GM12872 (cell line): ENCODE measurements around the gene TAMALIN.

Experiments used
- TF ChIP-seq, protein P1 (sequence below): IDR thresholded peaks from 3 replicates; pipeline ENCODE4 v1.5.1; 2011; ENCODE audit warnings: low read depth, mild to moderate bottlenecking, low read length, moderate library complexity; ENCODE audit not compliant: insufficient read depth

Gene TAMALIN

DNA sequence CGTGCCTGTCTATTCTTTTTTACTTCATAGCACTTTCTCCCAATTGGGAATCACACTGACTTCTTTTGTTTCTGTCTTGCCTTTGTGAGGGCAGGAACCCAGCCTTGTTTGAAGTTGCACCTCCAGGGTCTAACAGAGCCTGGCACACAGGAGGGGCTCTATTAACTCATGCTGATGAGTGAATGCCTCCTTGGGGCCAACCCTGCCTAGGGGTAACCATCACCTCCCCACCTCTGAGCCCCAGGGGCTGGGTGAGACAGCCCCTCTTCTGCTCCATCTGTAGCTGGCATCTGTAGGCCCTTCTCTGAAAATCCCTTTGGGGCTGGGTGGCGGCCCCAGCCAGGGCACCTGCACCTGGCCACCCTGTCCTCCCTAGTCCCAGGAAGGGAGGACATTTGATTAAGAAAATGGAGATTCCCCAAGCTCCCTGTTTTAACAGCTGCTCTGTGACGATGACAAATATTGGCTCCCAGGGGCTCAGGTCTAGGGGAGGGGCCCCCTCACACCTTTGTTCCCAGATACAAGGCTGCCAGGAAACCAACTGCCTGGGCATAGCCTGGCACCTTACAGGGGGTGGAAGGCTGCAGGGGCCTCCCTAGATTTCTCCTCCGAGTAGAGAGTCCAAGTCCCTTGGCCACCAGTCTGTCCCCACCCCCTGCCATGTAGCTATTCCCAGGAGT is 11.8 kb downstream of the TAMALIN start:
- TF ChIP-seq, protein P1, sequence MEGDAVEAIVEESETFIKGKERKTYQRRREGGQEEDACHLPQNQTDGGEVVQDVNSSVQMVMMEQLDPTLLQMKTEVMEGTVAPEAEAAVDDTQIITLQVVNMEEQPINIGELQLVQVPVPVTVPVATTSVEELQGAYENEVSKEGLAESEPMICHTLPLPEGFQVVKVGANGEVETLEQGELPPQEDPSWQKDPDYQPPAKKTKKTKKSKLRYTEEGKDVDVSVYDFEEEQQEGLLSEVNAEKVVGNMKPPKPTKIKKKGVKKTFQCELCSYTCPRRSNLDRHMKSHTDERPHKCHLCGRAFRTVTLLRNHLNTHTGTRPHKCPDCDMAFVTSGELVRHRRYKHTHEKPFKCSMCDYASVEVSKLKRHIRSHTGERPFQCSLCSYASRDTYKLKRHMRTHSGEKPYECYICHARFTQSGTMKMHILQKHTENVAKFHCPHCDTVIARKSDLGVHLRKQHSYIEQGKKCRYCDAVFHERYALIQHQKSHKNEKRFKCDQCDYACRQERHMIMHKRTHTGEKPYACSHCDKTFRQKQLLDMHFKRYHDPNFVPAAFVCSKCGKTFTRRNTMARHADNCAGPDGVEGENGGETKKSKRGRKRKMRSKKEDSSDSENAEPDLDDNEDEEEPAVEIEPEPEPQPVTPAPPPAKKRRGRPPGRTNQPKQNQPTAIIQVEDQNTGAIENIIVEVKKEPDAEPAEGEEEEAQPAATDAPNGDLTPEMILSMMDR, result no peak

DNA sequence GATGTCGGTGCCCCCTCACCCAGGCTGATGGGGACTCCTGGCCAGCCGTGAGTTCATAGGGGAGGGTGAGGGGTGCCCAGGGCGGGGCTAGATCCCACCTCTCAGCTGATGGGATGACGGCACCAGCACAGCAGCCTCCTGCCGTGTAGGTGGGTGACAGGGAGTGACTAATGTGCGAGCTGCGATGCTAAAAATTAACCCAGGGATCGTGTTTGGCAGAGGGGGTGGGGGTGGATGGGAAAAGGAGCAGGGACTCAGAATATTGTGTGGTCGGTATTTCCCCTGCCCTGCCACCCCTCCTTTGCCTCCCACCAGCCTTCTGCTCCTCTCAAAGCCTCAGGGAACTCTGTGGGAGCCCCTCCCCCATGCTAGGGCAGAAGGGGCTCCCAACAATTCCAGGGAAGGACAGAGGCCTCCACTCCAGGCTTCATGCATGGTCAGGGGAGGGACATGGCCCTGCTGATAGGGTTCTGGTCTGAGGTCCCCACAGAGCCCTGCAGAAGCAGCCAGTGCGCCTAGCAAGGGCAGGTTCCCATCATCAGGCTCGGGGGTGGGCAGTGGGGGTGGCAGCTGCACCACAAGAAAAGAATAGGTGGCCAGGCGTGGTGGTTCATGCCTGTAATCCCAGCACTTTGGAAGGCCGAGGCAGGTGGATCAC is 12.5 kb downstream of the TAMALIN start:
- TF ChIP-seq, protein P1, result no peak

DNA sequence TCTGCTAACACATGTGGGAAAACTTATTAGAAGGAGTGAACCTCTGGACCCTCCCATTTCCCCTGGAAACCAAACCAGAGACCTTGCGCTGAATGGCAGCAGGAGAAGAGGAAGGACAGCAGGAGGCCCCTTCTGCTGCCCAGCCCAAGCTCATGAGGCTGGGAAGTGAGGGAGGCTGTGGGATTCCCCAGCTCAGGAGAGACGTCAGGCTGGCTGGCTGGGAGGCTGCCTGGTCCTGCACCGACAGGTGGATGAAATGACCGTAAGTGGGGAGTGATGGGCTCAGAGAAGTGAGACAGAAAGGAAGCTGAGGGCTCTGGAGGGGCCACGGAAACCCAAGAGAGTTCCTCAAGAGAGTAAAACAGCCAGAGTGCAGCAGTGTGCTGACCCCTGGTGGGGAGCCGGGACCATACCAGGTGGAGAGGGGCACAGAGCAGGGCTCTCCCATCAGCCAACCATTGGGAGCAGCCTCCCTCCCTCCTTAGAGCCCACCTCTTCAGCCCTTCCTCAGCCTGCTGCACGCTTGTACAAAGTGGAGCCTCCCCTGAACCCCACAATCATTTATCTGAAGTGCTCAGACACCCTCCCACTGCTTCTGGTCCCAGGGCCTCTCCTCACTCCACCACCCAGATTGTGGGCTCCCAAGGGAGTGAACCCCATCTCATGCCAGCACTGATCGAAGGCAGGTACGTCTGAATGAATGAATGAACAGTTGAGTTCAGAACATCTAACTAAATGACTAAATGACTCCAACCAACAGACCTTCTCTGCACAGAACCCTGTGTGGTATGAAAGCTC is 14.0 kb downstream of the TAMALIN start:
- TF ChIP-seq, protein P1, result peak; percentile 91

DNA sequence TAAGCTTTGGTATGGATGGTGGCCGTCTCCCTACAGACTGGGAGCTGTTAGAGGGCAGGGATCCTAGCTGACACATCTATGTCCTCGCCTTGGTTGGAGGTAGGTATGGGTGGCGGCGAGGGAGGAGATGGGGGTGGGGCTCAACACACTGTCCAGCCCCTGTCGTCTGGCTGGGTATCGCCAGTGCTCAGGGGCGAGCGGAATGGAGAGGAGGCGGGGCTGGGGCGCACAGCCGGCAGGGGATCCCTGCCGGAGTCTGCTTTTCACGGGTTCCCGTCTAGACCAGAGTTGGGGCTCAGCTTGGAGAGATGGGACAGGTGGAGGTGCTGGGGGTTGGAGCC is 16.1 kb downstream of the TAMALIN start:
- TF ChIP-seq, protein P1, result no peak

DNA sequence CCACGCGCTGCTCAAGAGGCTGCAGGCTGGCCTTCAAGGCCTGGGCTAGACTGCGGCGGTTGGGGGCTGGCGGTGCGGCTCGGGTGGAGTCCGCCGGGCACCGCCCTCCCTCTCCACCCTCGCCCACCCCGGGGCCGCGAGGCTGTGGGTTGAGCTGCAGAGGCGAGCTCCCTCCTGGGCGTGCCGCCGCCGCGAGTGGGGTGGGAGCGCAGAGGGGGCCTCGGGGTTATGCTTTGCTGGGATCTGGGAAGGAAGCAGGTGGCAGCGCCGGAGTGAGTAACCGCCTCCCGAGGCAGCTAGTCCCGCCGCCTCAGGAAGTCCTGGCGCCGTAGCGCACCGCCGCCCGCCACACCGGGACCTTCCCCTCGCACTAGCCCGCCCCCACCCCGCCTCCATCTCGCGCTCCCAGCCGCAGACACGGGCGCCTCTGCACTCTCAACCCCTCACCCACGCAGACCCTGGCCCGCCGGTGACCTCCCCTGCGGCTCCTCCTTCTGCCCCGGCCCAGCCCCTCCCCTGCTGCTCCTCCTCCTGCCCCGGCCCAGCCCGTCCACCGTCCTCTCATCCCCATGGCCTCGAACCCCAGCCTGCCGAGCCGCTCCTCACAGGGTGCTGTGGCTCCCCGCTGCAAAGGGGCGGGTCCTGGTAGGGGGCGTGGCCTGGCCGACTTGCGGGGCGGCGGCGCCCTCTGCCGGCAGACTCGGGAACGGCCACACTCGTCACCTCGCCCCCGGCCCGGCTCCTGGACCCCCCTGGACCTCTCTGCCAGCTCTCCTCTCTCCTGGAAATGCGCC is 16.6 kb downstream of the TAMALIN start:
- TF ChIP-seq, protein P1, result peak; percentile 88

DNA sequence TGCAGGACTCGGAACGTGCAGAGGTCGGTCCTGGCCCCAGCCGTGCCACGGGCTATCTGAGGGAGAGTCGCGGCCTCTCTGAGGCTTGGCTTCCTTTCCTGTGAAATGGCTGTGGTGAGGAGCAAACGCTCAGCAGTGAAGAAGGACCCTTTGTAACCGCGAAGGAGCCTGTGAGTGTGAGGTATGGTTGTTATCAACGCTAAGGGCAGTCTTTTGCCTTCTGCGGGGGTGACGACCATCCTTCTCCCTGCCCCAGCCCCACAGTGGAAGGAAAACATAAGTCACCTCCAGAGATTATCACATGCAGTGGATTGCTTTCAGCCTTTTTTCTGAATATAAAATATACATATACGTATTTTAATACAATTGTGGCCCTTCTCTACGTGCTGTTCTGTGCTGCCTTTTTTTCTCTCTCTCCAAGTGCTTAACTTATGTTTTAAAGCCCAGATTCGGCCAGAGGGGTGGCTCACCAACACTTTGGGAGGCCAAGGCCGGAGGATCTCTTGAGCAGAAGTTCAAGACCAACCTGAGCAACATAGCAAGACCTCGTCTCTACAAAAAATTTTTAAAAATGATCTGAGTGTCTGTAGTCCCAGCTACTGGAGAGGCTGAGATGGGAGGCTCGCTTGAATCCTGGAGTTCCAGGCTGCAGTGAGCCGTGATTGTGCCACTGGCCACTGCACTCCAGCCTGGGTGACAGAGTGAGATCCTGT is 17.4 kb downstream of the TAMALIN start:
- TF ChIP-seq, protein P1, result no peak
